Measurements from ENCODE around the gene ARID3C. TPM values are rescaled to one million over a fixed set of nuclear protein-coding genes. Genes with fewer than 3 reads are reported as not detected.
A peak's percentile ranks its signal among the peaks of the same experiment; 100 is the strongest.

ARID3C gene
- total and polyA plus RNA-seq, 2 experiments from 2014 or later = 0.11 TPM; not detected in 1

GRCh38 chr9:34674440-34674839 lies 45.6 kb upstream of the ARID3C start:
- in situ Hi-C loops (cut with MboI) = no loop called here
- Histone ChIP-seq H3K4me3 (no peak overlapping the region), H3K79me2 (ENCODE audit: insufficient read depth) (no peaks in the 10 kb centered on the region), H3K4me2 (ENCODE audit: unreplicated experiment) (no peak overlapping the region), H3F3A (ENCODE audit: insufficient read depth) (peaks cover 12% of the 10 kb centered on the region; the same call in 1 of the 2 replicates), H3K4me1 (ENCODE audit: insufficient read depth) (peaks cover 3% of the 10 kb centered on the region; the same call in 1 of the 2 replicates), H3K27me3 (replicated peaks; ENCODE audit: insufficient read depth) (no peaks in the 10 kb centered on the region), H4K20me1 (ENCODE audit: insufficient read depth) (no peaks in the 10 kb centered on the region), H3K9me2 (ENCODE audit: insufficient read depth) (no peaks in the 10 kb centered on the region), H3K36me3 (ENCODE audit: low read depth) (no peaks in the 10 kb centered on the region), H3K9me3 (ENCODE audit: low read depth) (no peaks in the 10 kb centered on the region), H3K27ac (no peak overlapping the region), H2AFZ (no peak overlapping the region), H3K9ac (no peak overlapping the region)
- no peak for DNase-seq
- WGBS, 2 experiments (ENCODE audit: low coverage in 1 of 2, low lambda C conversion rate in 2 of 2, missing lambda C conversion rate in 2 of 2) = 68 to 72% methylated on average over 3 of the region's 3 CpGs
- TF ChIP-seq EZH2 (IDR thresholded peaks at IDR 0.05; ENCODE audit: insufficient read depth, poor library complexity, severe bottlenecking) = no peak
- TF ChIP-seq EZH2phosphoT487 (IDR thresholded peaks at IDR 0.05; ENCODE audit: insufficient read depth, low read depth) = no peak

GRCh38 chr9:34671307-34671706 lies 42.4 kb upstream of the ARID3C start:
- 92 to 94% methylated on average over 1 of the region's 1 CpG for WGBS, 2 experiments (ENCODE audit: low coverage in 1 of 2, low lambda C conversion rate in 2 of 2, missing lambda C conversion rate in 2 of 2)
- Histone ChIP-seq H3F3A (ENCODE audit: insufficient read depth) (peaks cover 12% of the 10 kb centered on the region; the same call in 1 of the 2 replicates), H2AFZ (no peak overlapping the region), H3K79me2 (ENCODE audit: insufficient read depth) (peaks cover 21% of the 10 kb centered on the region), H3K27me3 (replicated peaks; ENCODE audit: insufficient read depth) (no peaks in the 10 kb centered on the region), H3K9me2 (ENCODE audit: insufficient read depth) (no peaks in the 10 kb centered on the region), H3K27ac (no peak overlapping the region), H3K4me1 (ENCODE audit: insufficient read depth) (peaks cover 10% of the 10 kb centered on the region), H4K20me1 (ENCODE audit: insufficient read depth) (no peaks in the 10 kb centered on the region), H3K36me3 (ENCODE audit: low read depth) (no peaks in the 10 kb centered on the region), H3K4me3 (no peak overlapping the region), H3K9ac (no peak overlapping the region), H3K9me3 (ENCODE audit: low read depth) (no peaks in the 10 kb centered on the region), H3K4me2 (ENCODE audit: unreplicated experiment) (no peak overlapping the region)
- in situ Hi-C loops (cut with MboI) = no loop called here
- no peak for DNase-seq
- TF ChIP-seq EZH2 (IDR thresholded peaks at IDR 0.05; ENCODE audit: insufficient read depth, poor library complexity, severe bottlenecking) (no peak), EZH2phosphoT487 (IDR thresholded peaks at IDR 0.05; ENCODE audit: insufficient read depth, low read depth) (no peak)

GRCh38 chr9:34669809-34670562 lies 41.1 kb upstream of the ARID3C start:
- 73% methylated on average over 5 of the region's 5 CpGs for WGBS, 2 experiments (ENCODE audit: low coverage in 1 of 2, low lambda C conversion rate in 2 of 2, missing lambda C conversion rate in 2 of 2)
- peaks cover 7% of the 10 kb centered on the region; the same call in 1 of the 2 replicates for H3K4me1 ChIP-seq (ENCODE audit: insufficient read depth)

GRCh38 chr9:34665381-34666250 lies 36.8 kb upstream of the ARID3C start:
- TF ChIP-seq EZH2 (IDR thresholded peaks at IDR 0.05; ENCODE audit: insufficient read depth, poor library complexity, severe bottlenecking) = no peak
- TF ChIP-seq EZH2phosphoT487 (IDR thresholded peaks at IDR 0.05; ENCODE audit: insufficient read depth, low read depth) = no peak
- Histone ChIP-seq H3K4me1 (ENCODE audit: insufficient read depth) (peaks cover 7% of the 10 kb centered on the region; the same call in 1 of the 2 replicates), H4K20me1 (ENCODE audit: insufficient read depth) (no peaks in the 10 kb centered on the region), H3F3A (ENCODE audit: insufficient read depth) (peaks cover 15% of the 10 kb centered on the region; the same call in 1 of the 2 replicates), H3K9me3 (ENCODE audit: low read depth) (no peaks in the 10 kb centered on the region), H3K9ac (peak overlapping the region; percentile 93), H3K79me2 (ENCODE audit: insufficient read depth) (peaks cover 25% of the 10 kb centered on the region), H3K4me2 (ENCODE audit: unreplicated experiment) (peak overlapping the region; percentile 93), H3K27me3 (replicated peaks; ENCODE audit: insufficient read depth) (no peaks in the 10 kb centered on the region), H3K36me3 (ENCODE audit: low read depth) (no peaks in the 10 kb centered on the region), H3K27ac (peak overlapping the region; percentile 95), H3K9me2 (ENCODE audit: insufficient read depth) (no peaks in the 10 kb centered on the region), H3K4me3 (peak overlapping the region; percentile 93), H2AFZ (peak overlapping the region; percentile 91)
- in situ Hi-C loops (cut with MboI) = no loop called here
- 1 to 3% methylated on average over 28 to 55 of the region's 55 CpGs for WGBS, 2 experiments (ENCODE audit: low coverage in 1 of 2, low lambda C conversion rate in 2 of 2, missing lambda C conversion rate in 2 of 2)
- peak; percentile 98 for DNase-seq

More at GRCh38 chr9:34669809-34670562, 41.1 kb upstream of the ARID3C start:
- TF ChIP-seq EZH2phosphoT487 (IDR thresholded peaks at IDR 0.05; ENCODE audit: insufficient read depth, low read depth) (no peak), EZH2 (IDR thresholded peaks at IDR 0.05; ENCODE audit: insufficient read depth, poor library complexity, severe bottlenecking) (no peak)
- Histone ChIP-seq H3K27ac (no peak overlapping the region), H3K9me2 (ENCODE audit: insufficient read depth) (no peaks in the 10 kb centered on the region), H3K27me3 (replicated peaks; ENCODE audit: insufficient read depth) (no peaks in the 10 kb centered on the region), H2AFZ (no peak overlapping the region), H3F3A (ENCODE audit: insufficient read depth) (0 out of 2 replicates have a peak, but pooled peaks cover 5% of the 10 kb centered on the region), H3K79me2 (ENCODE audit: insufficient read depth) (peaks cover 25% of the 10 kb centered on the region), H3K9me3 (ENCODE audit: low read depth) (no peaks in the 10 kb centered on the region), H3K4me2 (ENCODE audit: unreplicated experiment) (no peak overlapping the region), H4K20me1 (ENCODE audit: insufficient read depth) (no peaks in the 10 kb centered on the region), H3K36me3 (ENCODE audit: low read depth) (no peaks in the 10 kb centered on the region), H3K9ac (no peak overlapping the region), H3K4me3 (no peak overlapping the region)
- in situ Hi-C loops (cut with MboI) = no loop called here
- DNase-seq = no peak
